PC-3 (cell line): ENCODE results near the gene ELMO3.

Experiments
- CTCF ChIP-seq: fragments of 300-600 bp; sonication (generic); conservative IDR thresholded peaks from 2 replicates; pipeline ENCODE4 v1.5.1; 2017; ENCODE audit warnings: antibody characterized with exemption, low read depth, mild to moderate bottlenecking, low read length
- EZH2 ChIP-seq: fragments of 300-600 bp; sonication (generic); IDR thresholded peaks from one replicate; pipeline ENCODE4 v1.6.1; 2017; ENCODE audit warnings: antibody characterized with exemption, mild to moderate bottlenecking, low read length; ENCODE audit not compliant: unreplicated experiment
- EZH2phosphoT487 ChIP-seq: fragments of 300-600 bp; sonication (generic); IDR thresholded peaks from 2 replicates; pipeline ENCODE4 v1.6.1; 2018; ENCODE audit warnings: mild to moderate bottlenecking, antibody characterized with exemption, low read length, borderline replicate concordance

- no peak for TF ChIP-seq CTCF
- no peak for TF ChIP-seq EZH2phosphoT487
- no peak for TF ChIP-seq EZH2
These were observed 29.9 kb upstream of the ELMO3 start for GRCh38 chr16:67169011-67169451.
